ENCODE measurements around the gene PRLH. TPM values are rescaled to one million over a fixed set of nuclear protein-coding genes. Genes with fewer than 3 reads are reported as not detected.
"Not testable (repeated sequence)": the region's sequence is repeated elsewhere in the genome, so short reads cannot be mapped to it uniquely, and the experiment has no call there.

The PRLH gene
- total RNA-seq, 6 experiments from 2014 or later = not detected

GRCh38 chr2:237593036-237593435, 26.7 kb downstream of the PRLH start:
- Mint-ChIP-seq H3K4me3 (no peak overlapping the region), H3K36me3 (ENCODE audit: low read depth) (no peaks in the 10 kb centered on the region), H3K4me1 (ENCODE audit: low read depth) (peaks cover 16% of the 10 kb centered on the region), H3K27ac (no peak overlapping the region), H3K27me3 (ENCODE audit: insufficient read depth) (no peaks in the 10 kb centered on the region; the same call in none of the 2 replicates), H3K9me3 (no peaks in the 10 kb centered on the region)
- no peak for TF ChIP-seq CTCF (IDR thresholded peaks at IDR 0.05)
- DNase-seq = no peak

GRCh38 chr2:237593596-237594320, 27.4 kb downstream of the PRLH start:
- Mint-ChIP-seq H3K4me3 (no peak overlapping the region), H3K4me1 (ENCODE audit: low read depth) (peaks cover 16% of the 10 kb centered on the region)

GRCh38 chr2:237594514-237594871, 28.1 kb downstream of the PRLH start:
- no peak for TF ChIP-seq CTCF (IDR thresholded peaks at IDR 0.05)
- Mint-ChIP-seq H3K9me3 (no peaks in the 10 kb centered on the region), H3K4me1 (ENCODE audit: low read depth) (peaks cover 17% of the 10 kb centered on the region), H3K36me3 (ENCODE audit: low read depth) (no peaks in the 10 kb centered on the region), H3K27me3 (ENCODE audit: insufficient read depth) (no peaks in the 10 kb centered on the region; the same call in none of the 2 replicates), H3K4me3 (no peak overlapping the region), H3K27ac (no peak overlapping the region)
- DNase-seq = no peak

More at GRCh38 chr2:237593596-237594320, 27.4 kb downstream of the PRLH start:
- no peak for TF ChIP-seq CTCF (IDR thresholded peaks at IDR 0.05)
- H3K36me3 Mint-ChIP-seq (ENCODE audit: low read depth) = no peaks in the 10 kb centered on the region
- DNase-seq = no peak
- no peak overlapping the region for H3K27ac Mint-ChIP-seq
- no peaks in the 10 kb centered on the region for H3K9me3 Mint-ChIP-seq
- no peaks in the 10 kb centered on the region; the same call in none of the 2 replicates for H3K27me3 Mint-ChIP-seq (ENCODE audit: insufficient read depth)

GRCh38 chr2:237595829-237596519, 29.6 kb downstream of the PRLH start:
- H3K4me1 Mint-ChIP-seq (ENCODE audit: low read depth) = peaks cover 24% of the 10 kb centered on the region
- not testable (repeated sequence) for H3K4me3 Mint-ChIP-seq; H3K36me3 Mint-ChIP-seq (ENCODE audit: low read depth); H3K9me3 Mint-ChIP-seq; DNase-seq; H3K27ac Mint-ChIP-seq; H3K27me3 Mint-ChIP-seq (ENCODE audit: insufficient read depth)

- no peak for DNase-seq
- Mint-ChIP-seq H3K27me3 (ENCODE audit: insufficient read depth) (peaks cover 3% of the 10 kb centered on the region), H3K4me3 (no peak overlapping the region), H3K4me1 (ENCODE audit: low read depth) (peaks cover 26% of the 10 kb centered on the region), H3K36me3 (ENCODE audit: low read depth) (no peaks in the 10 kb centered on the region), H3K27ac (no peak overlapping the region), H3K9me3 (no peaks in the 10 kb centered on the region)
- no peak for TF ChIP-seq CTCF (IDR thresholded peaks at IDR 0.05)
Measured at GRCh38 chr2:237596520-237597195, 30.3 kb downstream of the PRLH start.
